Esophagus squamous epithelium (tissue), 4 donors: Measurements from ENCODE around the gene TBC1D1.

Experiments used
- POLR2A ChIP-seq, 4 donors: fragments of 450-650 bp; IDR thresholded peaks; one replicate each; pipeline ENCODE4 v1.6.1; 2017; ENCODE audit warnings: antibody characterized with exemption in 4 of 4, mild to moderate bottlenecking in 4 of 4, moderate library complexity in 3 of 4
- TF ChIP-seq, protein P1 (sequence below), 6 experiments: fragments of 450-650 bp in 4 of 6; fragments of 200-600 bp in 2 of 6; sonication (generic) in 2 of 6; IDR thresholded peaks; one replicate each; pipeline ENCODE4 v1.5.1; 2016 to 2019; ENCODE audit warnings: antibody characterized with exemption in 6 of 6, mild to moderate bottlenecking in 4 of 6, moderate library complexity in 4 of 6

DNA sequence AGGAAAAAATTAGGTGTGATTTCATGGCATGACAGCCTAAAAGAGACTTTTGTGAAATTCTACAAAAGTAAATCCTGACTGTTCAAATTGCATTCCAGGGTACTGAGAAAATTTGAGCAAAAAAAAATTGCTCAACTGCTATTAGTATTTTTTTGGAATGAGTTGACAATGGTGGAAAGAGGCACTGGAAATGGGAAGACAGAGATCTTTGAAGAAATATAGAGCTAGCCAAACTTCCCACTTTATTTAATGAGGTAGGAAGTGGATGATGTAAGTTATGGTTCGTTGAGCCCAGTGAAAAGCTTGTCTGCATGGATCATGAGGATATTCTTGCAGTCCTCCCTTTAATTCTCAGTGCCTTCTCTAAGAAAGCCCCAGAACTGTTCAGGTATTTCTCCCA is 253.1 kb downstream of the TBC1D1 start:
- no peak for TF ChIP-seq POLR2A (IDR thresholded peaks at IDR 0.05)
- TF ChIP-seq, protein P1, sequence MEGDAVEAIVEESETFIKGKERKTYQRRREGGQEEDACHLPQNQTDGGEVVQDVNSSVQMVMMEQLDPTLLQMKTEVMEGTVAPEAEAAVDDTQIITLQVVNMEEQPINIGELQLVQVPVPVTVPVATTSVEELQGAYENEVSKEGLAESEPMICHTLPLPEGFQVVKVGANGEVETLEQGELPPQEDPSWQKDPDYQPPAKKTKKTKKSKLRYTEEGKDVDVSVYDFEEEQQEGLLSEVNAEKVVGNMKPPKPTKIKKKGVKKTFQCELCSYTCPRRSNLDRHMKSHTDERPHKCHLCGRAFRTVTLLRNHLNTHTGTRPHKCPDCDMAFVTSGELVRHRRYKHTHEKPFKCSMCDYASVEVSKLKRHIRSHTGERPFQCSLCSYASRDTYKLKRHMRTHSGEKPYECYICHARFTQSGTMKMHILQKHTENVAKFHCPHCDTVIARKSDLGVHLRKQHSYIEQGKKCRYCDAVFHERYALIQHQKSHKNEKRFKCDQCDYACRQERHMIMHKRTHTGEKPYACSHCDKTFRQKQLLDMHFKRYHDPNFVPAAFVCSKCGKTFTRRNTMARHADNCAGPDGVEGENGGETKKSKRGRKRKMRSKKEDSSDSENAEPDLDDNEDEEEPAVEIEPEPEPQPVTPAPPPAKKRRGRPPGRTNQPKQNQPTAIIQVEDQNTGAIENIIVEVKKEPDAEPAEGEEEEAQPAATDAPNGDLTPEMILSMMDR (IDR thresholded peaks at IDR 0.05): no peak
